Common myeloid progenitor, CD34-positive (primary cell): ENCODE data around the gene MRPL32.

Source experiments
- CTCF ChIA-PET: fragments of 350-600 bp; sonication (Branson Sonifier 250); formaldehyde crosslinking; loops from one replicate; lab custom pipeline; 2021; ENCODE audit warnings: antibody characterized with exemption; lab: Charles Lee
- POLR2A ChIA-PET: fragments of 350-600 bp; sonication (Branson Sonifier 250); formaldehyde crosslinking; loops from one replicate; lab custom pipeline; 2021; ENCODE audit warnings: antibody characterized with exemption; lab: Charles Lee
- DNase-seq, 3 donors: peaks; one replicate each; pipeline versions ENCODE4 v3.0.0 to v3.0.0-alpha.2; 2013
- H3K27ac ChIP-seq, 2 experiments: 1 replicate in 1 of 2; 2 replicates in 1 of 2; pipeline ENCODE4 v1.7.0; 2013; ENCODE audit warnings: inconsistent platforms in 2 of 2, low read length in 2 of 2, mild to moderate bottlenecking in 2 of 2, low read depth in 1 of 2, moderate library complexity in 1 of 2; ENCODE audit not compliant: severe bottlenecking in 2 of 2, insufficient read depth in 1 of 2, poor library complexity in 1 of 2
- H3K27me3 ChIP-seq, 5 experiments: replicated peaks in 2 of 5; 1 replicate in 3 of 5; 2 replicates in 2 of 5; pipeline versions ENCODE4 v1.6.1 to v1.7.0; 2013; ENCODE audit warnings: low read length in 4 of 5, mild to moderate bottlenecking in 2 of 5, moderate library complexity in 2 of 5, inconsistent platforms in 1 of 5; ENCODE audit not compliant: insufficient read depth in 5 of 5, control insufficient read depth in 4 of 5
- H3K36me3 ChIP-seq, 4 experiments: 1 replicate in 2 of 4; 2 replicates in 2 of 4; pipeline versions ENCODE4 v1.6.1 to v1.7.0; 2013; ENCODE audit warnings: low read length in 3 of 4, control low read depth in 1 of 4, mild to moderate bottlenecking in 1 of 4; ENCODE audit not compliant: control insufficient read depth in 4 of 4, insufficient read depth in 4 of 4
- H3K4me1 ChIP-seq, 4 experiments: 1 replicate in 3 of 4; 2 replicates in 1 of 4; pipeline versions ENCODE4 v1.6.1 to v1.7.1; 2013; ENCODE audit warnings: low read length in 3 of 4, mild to moderate bottlenecking in 3 of 4, control low read depth in 1 of 4, inconsistent platforms in 1 of 4, moderate library complexity in 1 of 4; ENCODE audit not compliant: control insufficient read depth in 4 of 4, insufficient read depth in 4 of 4; ENCODE audit errors: control extremely low read depth in 1 of 4
- H3K4me3 ChIP-seq, 7 experiments: 1 replicate in 4 of 7; 2 replicates in 3 of 7; pipeline versions ENCODE4 v1.5.1 to v1.7.0; 2013; ENCODE audit warnings: mild to moderate bottlenecking in 7 of 7, low read length in 6 of 7, moderate library complexity in 6 of 7, inconsistent platforms in 2 of 7, low read depth in 2 of 7, control low read depth in 1 of 7; ENCODE audit not compliant: insufficient read depth in 4 of 7, control insufficient read depth in 1 of 7; ENCODE audit errors: extremely low read depth in 1 of 7
- H3K9me3 ChIP-seq, 5 experiments: 1 replicate in 4 of 5; 2 replicates in 1 of 5; pipeline versions ENCODE4 v1.6.1 to v1.7.1; 2013; ENCODE audit warnings: low read length in 4 of 5, mild to moderate bottlenecking in 2 of 5, inconsistent platforms in 1 of 5, low read depth in 1 of 5, moderate library complexity in 1 of 5; ENCODE audit not compliant: control insufficient read depth in 4 of 5, insufficient read depth in 2 of 5; ENCODE audit errors: control extremely low read depth in 1 of 5
- WGBS: methylation state at CpG from one replicate; pipeline ENCODE4 v1.1.5; 2013; ENCODE audit not compliant: insufficient coverage; 5-methylcytosine and 5-hydroxymethylcytosine counted together

MRPL32 gene

DNA sequence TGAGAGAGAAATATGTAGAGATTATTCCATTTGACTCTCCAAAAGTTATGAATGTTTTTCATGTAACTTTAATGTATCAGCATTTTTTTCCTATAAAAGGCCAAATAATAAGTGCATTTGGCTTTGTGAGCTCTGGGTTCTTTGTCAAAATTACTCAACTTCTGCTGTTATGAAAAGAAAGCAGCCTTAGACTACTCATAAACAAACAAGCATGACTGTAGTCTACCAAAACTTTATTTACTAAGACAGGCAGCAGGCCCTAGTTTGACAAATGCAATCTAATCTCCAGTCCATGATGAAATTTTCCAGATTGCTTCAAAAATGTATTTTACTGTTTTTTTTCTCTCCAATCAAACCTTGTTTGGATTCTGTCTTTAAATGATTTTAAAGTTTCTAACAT is 46.3 kb downstream of the MRPL32 start:
- Histone ChIP-seq H3K27me3 (no peaks in the 10 kb centered on the region), H3K4me1 (no peaks in the 10 kb centered on the region), H3K4me3 (no peak overlapping the region), H3K27ac (no peak overlapping the region), H3K36me3 (no peaks in the 10 kb centered on the region), H3K9me3 (peaks cover 0 to 2% (median 0%) of the 10 kb centered on the region in 5 experiments)
- ChIA-PET POLR2A (no interaction called here), CTCF (no interaction called here)
- no peak for DNase-seq

DNA sequence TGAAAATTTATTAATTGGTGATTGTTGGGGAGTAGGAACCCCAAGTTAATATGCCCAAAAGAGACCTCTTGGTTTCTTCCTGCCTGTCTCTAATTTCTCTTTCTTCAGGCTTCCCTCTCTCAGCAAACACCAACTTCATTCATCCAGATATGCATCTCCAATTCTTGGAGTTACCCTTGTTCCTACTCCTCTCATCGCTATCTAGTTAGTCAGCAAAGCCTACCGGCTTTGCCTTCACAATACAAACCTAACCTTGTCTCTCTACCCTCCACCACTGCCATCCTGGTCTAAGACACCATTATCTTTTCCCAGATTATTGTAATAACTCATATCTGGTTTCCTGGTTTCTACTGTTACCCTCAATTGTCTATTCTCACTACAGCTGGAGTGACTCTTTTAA is 47.9 kb downstream of the MRPL32 start:
- WGBS, result 91% methylated on average over 2 of the region's 2 CpGs
- no peak for DNase-seq
- Histone ChIP-seq H3K36me3 (no peaks in the 10 kb centered on the region), H3K4me1 (no peaks in the 10 kb centered on the region), H3K27me3 (no peaks in the 10 kb centered on the region), H3K4me3 (no peak overlapping the region), H3K27ac (no peak overlapping the region), H3K9me3 (peaks cover 0 to 14% (median 2%) of the 10 kb centered on the region in 5 experiments)
- ChIA-PET POLR2A (no interaction called here), CTCF (no interaction called here)

DNA sequence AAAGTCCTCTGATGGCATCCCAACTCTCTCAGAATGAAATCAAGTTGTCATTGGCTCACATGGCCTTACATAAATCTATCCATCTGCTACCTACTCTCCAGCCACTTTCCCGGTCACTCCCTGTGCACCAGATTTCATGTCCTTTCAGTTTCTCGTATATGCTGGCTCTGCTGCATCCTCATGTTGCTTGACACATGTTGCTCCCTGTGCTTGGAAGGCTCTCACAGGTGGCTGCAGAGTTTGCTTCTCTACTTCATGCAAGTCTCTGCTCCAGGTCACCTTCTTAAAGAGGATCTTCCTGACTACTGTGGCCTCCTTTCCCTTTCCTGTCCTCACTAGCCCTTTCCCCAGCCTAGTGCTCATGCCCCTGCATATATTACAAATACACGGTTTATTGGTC is 48.3 kb downstream of the MRPL32 start:
- ChIA-PET CTCF (no interaction called here), POLR2A (no interaction called here)
- Histone ChIP-seq H3K36me3 (no peaks in the 10 kb centered on the region), H3K27me3 (no peaks in the 10 kb centered on the region), H3K9me3 (peaks cover 0 to 17% (median 2%) of the 10 kb centered on the region in 5 experiments), H3K27ac (no peak overlapping the region), H3K4me3 (no peak overlapping the region), H3K4me1 (no peaks in the 10 kb centered on the region)
- WGBS, result 95% methylated on average over 3 of the region's 3 CpGs
- no peak for DNase-seq

DNA sequence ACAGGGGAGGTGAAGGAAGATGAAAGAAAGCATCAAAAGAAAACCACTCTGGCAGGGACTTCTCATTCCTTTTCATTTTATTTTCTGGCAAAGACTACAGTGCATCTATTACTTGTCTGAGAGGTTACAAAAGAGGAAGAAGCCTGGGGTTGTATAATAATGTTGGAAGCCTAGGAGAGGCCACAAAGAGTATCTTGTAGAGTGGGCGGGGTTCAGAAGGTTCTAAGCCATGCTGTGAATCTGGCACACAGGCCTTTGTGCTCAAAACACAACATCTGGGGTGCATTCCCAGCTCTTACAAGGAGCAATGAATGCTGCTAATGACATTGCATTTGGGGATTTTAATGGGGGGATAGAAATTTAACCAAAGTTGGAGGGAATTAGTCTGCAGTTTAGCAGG is 49.4 kb downstream of the MRPL32 start:
- WGBS, result 100% methylated on average over 1 of the region's 1 CpG
- Histone ChIP-seq H3K27ac (no peak overlapping the region), H3K4me1 (no peaks in the 10 kb centered on the region), H3K36me3 (no peaks in the 10 kb centered on the region), H3K27me3 (no peaks in the 10 kb centered on the region), H3K9me3 (peaks cover 0 to 17% (median 4%) of the 10 kb centered on the region in 5 experiments), H3K4me3 (no peak overlapping the region)
- ChIA-PET POLR2A (no interaction called here), CTCF (no interaction called here)
- no peak for DNase-seq

DNA sequence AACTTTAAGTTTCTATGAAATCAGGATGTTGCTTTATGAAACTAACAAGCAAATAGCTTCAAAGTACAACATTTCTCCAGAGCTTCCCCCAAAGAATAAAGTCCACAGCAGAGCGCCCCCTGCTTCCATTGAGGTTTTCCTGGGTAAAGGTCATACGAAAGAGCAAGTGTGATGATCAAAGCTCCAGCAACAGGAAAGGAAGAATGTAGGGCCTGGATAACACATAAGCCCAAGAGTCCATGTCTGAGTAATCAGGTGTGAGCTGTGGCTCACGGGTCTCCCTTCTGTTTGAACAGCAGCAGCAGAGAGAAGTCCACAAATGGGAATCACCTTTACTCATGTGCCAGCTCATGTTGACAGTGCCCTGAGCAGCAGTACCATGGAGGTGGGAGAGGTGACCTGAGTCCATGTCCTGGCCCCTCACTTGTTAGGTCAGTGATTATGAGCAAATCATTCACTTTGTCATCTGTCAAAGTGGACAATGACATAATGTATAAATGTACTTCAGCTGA is 50.5 kb downstream of the MRPL32 start:
- no peaks in the 10 kb centered on the region for H3K36me3 ChIP-seq
- H3K4me3 ChIP-seq, result no peak overlapping the region
- no peaks in the 10 kb centered on the region for H3K4me1 ChIP-seq
- no peak overlapping the region for H3K27ac ChIP-seq
- POLR2A ChIA-PET, result no interaction called here
- peaks cover 0 to 17% (median 4%) of the 10 kb centered on the region in 5 experiments for H3K9me3 ChIP-seq
- WGBS, result 86% methylated on average over 2 of the region's 3 CpGs
- no peaks in the 10 kb centered on the region for H3K27me3 ChIP-seq
- CTCF ChIA-PET, result no interaction called here
- DNase-seq, result no peak

DNA sequence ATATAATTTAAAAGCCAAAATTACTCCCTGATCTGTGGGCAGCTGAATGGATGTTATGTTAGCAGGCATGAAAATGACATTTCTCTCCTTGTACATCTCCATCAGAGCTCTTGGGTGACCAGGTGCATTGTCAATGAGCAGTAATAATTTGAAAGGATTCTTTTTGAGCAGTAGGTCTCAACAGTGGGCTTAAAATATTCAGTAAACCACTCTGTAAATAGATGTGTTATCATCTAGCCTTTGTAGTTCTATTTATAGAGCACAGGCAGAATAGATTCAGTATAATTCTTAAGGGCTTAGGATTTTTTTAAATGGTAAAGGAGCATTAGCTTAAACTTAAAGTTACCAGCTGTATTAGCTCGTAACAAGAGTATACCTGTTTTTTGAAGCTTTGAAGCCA is 52.0 kb downstream of the MRPL32 start:
- Histone ChIP-seq H3K4me1 (no peaks in the 10 kb centered on the region), H3K4me3 (no peak overlapping the region)
- CTCF ChIA-PET, result no interaction called here

DNA sequence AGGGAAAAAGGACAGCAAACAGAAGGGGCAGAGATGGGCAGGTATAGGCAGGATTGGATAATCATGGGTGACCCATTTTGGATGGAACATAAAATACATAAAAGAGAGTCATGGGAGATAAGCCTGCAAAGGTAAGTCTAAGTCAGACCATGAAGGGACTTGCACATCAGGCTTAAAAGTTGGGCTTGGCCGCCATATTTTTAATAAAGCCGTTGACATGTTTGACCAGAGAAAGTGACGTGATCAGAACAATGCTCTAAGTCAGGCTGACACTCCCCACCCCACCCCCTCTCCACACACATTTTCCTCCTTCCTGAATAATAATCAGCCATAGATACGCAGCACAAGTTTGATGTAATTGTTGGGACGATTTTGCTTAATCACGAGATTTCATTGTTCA is 54.0 kb downstream of the MRPL32 start:
- POLR2A ChIA-PET, result no interaction called here
- DNase-seq, result no peak
- peaks cover 0 to 17% (median 4%) of the 10 kb centered on the region in 5 experiments for H3K9me3 ChIP-seq
- CTCF ChIA-PET, result no interaction called here
- no peak overlapping the region for H3K4me3 ChIP-seq
- WGBS, result 100% methylated on average over 3 of the region's 6 CpGs
- H3K4me1 ChIP-seq, result no peaks in the 10 kb centered on the region
- no peak overlapping the region for H3K27ac ChIP-seq
- peaks cover 0 to 3% (median 0%) of the 10 kb centered on the region in 5 experiments for H3K27me3 ChIP-seq
- H3K36me3 ChIP-seq, result no peaks in the 10 kb centered on the region

More for the DNA sequence above, 52.0 kb downstream of the MRPL32 start:
- H3K27me3 ChIP-seq, result no peaks in the 10 kb centered on the region
- no peak overlapping the region for H3K27ac ChIP-seq
- WGBS, result 100% methylated on average over 1 of the region's 1 CpG
- POLR2A ChIA-PET, result no interaction called here
- DNase-seq, result no peak
- H3K9me3 ChIP-seq, result peaks cover 0 to 17% (median 4%) of the 10 kb centered on the region in 5 experiments
- H3K36me3 ChIP-seq, result no peaks in the 10 kb centered on the region
